Measurements from ENCODE around the gene COX18. TPM values are rescaled to one million over a fixed set of nuclear protein-coding genes. Genes with fewer than 3 reads are reported as not detected.

Gene COX18
- total RNA-seq = 10 to 100 TPM; 29.0 to 36.5 TPM

GRCh38 chr4:73069338-73070073, at the start of gene COX18:
Gene COX18 (minus strand): TSS chr4:73069716. CDS start chr4:73069649, 67 bp downstream.

Small RNA genes within 50 kb of the gene (small RNA-seq; reads per million reads assigned to genes)
- 0 to 0.06 reads per million in 2 donors for gene RNU6ATAC5P

Other genes with a start within 250 kb of the COX18 start
- 10 to 100 TPM; 60.6 to 73.9 TPM for gene ANKRD17, start 189.1 kb upstream of the COX18 start, total RNA-seq